A549 treated with Mapracorat at 1 μM for 4 hours (cell line): ENCODE data around the gene AARSD1. TPM values are rescaled to one million over a fixed set of nuclear protein-coding genes. Genes with fewer than 3 reads are reported as not detected.

ENCODE experiments used
- total RNA-seq: library from RNA; stranded (reverse); fragments of 200-300 nt; extraction: Qiagen RNA extraction; gene quantifications from 5 replicates; pipeline ENCODE4 v1.2.3, GENCODE V29; 2022

The AARSD1 gene, protein sequence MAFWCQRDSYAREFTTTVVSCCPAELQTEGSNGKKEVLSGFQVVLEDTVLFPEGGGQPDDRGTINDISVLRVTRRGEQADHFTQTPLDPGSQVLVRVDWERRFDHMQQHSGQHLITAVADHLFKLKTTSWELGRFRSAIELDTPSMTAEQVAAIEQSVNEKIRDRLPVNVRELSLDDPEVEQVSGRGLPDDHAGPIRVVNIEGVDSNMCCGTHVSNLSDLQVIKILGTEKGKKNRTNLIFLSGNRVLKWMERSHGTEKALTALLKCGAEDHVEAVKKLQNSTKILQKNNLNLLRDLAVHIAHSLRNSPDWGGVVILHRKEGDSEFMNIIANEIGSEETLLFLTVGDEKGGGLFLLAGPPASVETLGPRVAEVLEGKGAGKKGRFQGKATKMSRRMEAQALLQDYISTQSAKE
- 54.2 to 63.4 TPM (median 55.0 TPM) in 5 replicates for total RNA-seq

DNA sequence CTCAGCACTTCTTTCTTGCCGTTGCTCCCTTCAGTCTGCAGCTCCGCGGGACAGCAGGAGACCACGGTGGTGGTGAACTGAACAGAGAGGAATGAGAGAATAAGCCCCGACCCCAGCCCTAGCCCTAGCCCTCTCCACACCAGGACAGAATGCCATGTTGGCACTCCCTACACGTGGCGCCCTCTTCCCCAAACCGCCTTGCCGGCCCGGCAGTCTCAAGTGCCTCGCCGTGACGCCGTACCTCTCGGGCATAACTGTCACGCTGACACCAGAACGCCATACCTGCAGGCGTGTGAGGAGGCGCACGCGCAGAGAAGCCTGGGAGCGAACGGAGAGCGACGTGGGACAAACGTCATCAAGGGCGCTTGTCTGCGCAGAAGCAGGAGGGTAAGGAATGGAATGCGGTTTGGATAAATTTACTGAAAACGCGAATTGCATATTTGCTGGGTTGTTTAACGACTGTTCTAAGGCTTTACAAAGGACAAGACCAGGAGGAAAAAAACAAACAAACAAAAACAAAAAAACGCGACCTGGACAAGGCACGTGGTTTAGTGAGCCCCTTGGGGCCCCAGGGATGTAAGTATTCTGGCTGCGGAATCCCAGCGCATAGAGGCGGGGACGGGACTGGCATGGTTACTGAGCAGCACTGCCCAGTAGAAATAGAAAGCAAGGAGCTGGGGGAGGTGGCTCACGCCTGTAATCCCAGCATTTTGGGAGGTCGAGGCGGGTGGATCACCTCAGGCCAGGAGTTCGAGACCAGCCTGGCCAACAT, at the start of gene AARSD1:
Gene AARSD1, minus strand, starts transcription at position 294 of the 772 bp plus-strand sequence. Its CDS starts 14 bp downstream, at position 280.

GRCh38 chr17:43006639-43007551, 42.6 kb upstream of the AARSD1 start, which contains the start of gene IFI35:
Gene IFI35 (plus strand): TSS chr17:43006784. CDS start chr17:43006948, 164 bp downstream.

GRCh38 chr17:42997984-42998938, 34.0 kb upstream of the AARSD1 start, which contains the start of gene RPL27:
Gene RPL27 (plus strand): TSS chr17:42998419. CDS start chr17:42998751, 332 bp downstream.

DNA sequence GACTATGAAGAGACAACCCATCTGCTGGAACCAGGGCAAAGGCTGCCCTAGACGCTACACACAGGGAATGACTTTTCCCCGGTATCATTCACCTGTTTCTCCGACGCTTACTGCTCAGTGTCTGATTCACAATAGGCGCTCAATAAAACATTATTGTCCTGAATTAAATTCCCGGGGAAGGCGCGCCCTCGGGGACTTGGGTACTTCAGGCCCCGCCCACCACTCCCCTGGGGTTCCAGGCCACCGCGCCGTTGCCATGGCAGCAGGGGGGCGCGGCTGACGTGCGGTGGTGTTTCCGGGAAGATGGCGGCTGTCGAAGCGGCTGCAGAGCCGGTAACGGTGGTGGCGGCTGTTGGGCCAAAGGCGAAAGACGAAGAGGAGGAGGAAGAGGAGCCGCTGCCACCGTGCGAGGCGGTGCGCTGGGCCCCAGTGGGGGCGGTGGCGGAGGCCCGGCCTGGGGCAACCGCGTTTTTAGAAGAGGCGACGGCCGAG, 16.1 kb upstream of the AARSD1 start, which contains the start of gene RUNDC1:
Gene RUNDC1, plus strand, starts transcription at position 292 of the 492 bp plus-strand sequence. Its CDS starts 12 bp downstream, at position 304.

DNA sequence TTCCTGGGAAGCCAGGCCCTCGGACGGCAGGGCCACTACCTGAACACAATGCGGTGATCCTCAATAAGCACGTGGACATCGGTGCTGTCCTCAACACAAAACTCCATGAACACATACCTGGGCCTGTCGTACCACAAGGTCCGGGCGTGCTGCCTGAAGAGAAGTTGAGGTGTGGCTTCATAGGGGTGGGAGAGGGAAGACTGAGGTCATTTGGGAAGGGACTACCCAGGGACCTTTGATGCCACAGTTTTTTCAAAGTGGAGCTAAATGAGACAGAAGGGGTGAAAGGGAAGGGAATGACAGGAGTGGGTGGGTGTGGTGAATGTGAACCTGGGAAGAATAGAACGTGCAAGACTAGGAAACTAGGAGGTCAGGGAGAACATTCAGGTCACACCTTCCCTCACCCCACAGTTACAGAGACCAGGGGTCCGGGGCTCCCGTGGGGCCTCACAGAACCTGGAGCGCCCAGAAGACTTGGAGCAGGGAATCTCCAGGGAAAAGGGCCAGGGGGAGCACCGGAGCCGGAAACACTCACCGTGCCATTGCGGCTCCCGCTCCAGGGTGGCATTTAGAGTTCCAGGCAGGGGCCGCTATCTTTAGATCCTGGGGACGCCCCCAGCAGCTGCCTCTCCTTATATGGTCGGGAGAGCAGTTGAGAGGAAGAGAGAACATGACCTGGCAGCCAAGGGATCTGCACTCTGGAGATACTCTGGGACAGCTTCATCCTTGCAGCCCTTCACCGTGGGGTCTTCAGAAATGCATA, 15.4 kb upstream of the AARSD1 start, which contains the start of gene PTGES3L:
Gene PTGES3L, minus strand, starts transcription at position 570 of the 763 bp plus-strand sequence. Its CDS starts 27 bp downstream, at position 543.

Other genes starting within 250 kb of the AARSD1 start
- 9.6 to 11.7 TPM (median 10.4 TPM) in 5 replicates for gene EZH1, start 219.4 kb downstream of the AARSD1 start, total RNA-seq
- 0.63 to 1.7 TPM (median 0.90 TPM) in 5 replicates for gene RAMP2, start 203.2 kb downstream of the AARSD1 start, total RNA-seq
- 119 to 142 TPM (median 124 TPM) in 5 replicates for gene VPS25, start 191.0 kb downstream of the AARSD1 start, total RNA-seq
- gene WNK4, start 183.8 kb downstream of the AARSD1 start, total RNA-seq, result 1.1 to 1.8 TPM (median 1.3 TPM) in 5 replicates
- gene COA3, start 165.8 kb downstream of the AARSD1 start, total RNA-seq, result 120 to 140 TPM (median 127 TPM) in 5 replicates
- 0.10 TPM in 1 of 5 replicates, not detected in the others for gene CNTD1, start 165.6 kb downstream of the AARSD1 start, total RNA-seq
- gene BECN1, start 140.2 kb downstream of the AARSD1 start, total RNA-seq, result 76.5 to 95.0 TPM (median 81.2 TPM) in 5 replicates
- 226 to 265 TPM (median 232 TPM) in 5 replicates for gene PSME3, start 131.1 kb downstream of the AARSD1 start, total RNA-seq
- 1.7 to 2.7 TPM (median 1.8 TPM) in 5 replicates for gene AOC2, start 119.9 kb downstream of the AARSD1 start, total RNA-seq
- 1.1 to 2.0 TPM (median 1.4 TPM) in 5 replicates for gene AOC3, start 113.3 kb downstream of the AARSD1 start, total RNA-seq
- not detected in 5 replicates for gene G6PC1, start 63.7 kb downstream of the AARSD1 start, total RNA-seq
- 0.45 to 1.3 TPM (median 1.1 TPM) in 5 replicates for gene PTGES3L, start 15.6 kb upstream of the AARSD1 start, total RNA-seq
- gene RUNDC1, start 16.1 kb upstream of the AARSD1 start, total RNA-seq, result 18.3 to 23.4 TPM (median 21.1 TPM) in 5 replicates
- gene RPL27, start 34.0 kb upstream of the AARSD1 start, total RNA-seq, result 2,842 to 4,004 TPM (median 3,048 TPM) in 5 replicates
- 18.7 to 21.2 TPM (median 18.8 TPM) in 5 replicates for gene IFI35, start 42.3 kb upstream of the AARSD1 start, total RNA-seq
- gene VAT1, start 57.9 kb upstream of the AARSD1 start, total RNA-seq, result 205 to 250 TPM (median 230 TPM) in 5 replicates
- gene RND2, start 60.8 kb upstream of the AARSD1 start, total RNA-seq, result 0.11 to 0.19 TPM (median 0.16 TPM) in 5 replicates
- 19.7 to 25.4 TPM (median 24.1 TPM) in 5 replicates for gene BRCA1, start 160.9 kb upstream of the AARSD1 start, total RNA-seq
- 31.4 to 41.4 TPM (median 40.8 TPM) in 5 replicates for gene NBR1, start 206.8 kb upstream of the AARSD1 start, total RNA-seq
- gene TMEM106A, start 247.4 kb upstream of the AARSD1 start, total RNA-seq, result 0.75 to 1.6 TPM (median 1.1 TPM) in 5 replicates